GM19324 (cell line): Measurements from ENCODE around the gene UGCG.

Experiments used
- ATAC-seq: cut with Tn5 transposase; IDR thresholded peaks from one replicate; pipeline ENCODE4 v1.9.1; 2021; ENCODE audit warnings: mild to moderate bottlenecking, moderate library complexity; ENCODE audit not compliant: unreplicated experiment, low FRiP score

UGCG gene

DNA sequence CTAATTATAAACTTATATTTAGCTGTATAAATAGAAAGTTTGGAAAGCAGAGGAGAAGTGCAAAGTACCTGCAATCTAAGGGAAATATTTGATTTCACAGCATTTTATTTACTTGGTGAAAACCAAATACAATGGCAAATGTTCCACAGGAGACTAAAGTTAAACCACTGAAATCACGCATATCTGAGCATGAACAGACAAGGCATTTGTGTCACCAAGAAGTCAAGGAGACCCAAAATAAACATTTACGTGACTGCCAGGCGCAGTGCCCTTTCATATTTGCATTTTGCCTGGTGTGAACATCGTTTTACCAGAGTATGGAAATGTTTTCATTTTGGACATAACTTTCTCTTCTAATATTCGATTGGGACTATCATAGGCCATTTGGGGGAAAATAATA is 20.6 kb downstream of the UGCG start:
- peak; percentile 42 for ATAC-seq

DNA sequence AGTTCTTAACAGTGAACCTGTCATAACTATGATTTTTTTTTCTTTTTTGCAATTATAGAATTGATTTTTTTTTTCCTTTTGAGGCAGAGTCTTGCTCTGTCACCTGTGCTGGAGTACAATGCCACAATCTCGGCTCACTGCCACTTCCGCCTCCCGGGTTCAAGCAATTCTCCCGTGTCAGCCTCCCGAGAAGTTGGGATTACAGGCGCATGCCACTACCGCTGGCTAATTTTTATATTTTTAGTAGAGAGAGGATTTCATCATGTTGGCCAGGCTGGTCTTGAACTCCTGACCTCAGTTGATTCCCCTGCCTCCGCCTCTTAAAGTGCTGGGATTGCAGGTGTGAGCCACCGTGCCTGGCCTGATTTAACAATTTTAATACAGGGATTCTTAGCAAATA is 21.4 kb downstream of the UGCG start:
- ATAC-seq: no peak

DNA sequence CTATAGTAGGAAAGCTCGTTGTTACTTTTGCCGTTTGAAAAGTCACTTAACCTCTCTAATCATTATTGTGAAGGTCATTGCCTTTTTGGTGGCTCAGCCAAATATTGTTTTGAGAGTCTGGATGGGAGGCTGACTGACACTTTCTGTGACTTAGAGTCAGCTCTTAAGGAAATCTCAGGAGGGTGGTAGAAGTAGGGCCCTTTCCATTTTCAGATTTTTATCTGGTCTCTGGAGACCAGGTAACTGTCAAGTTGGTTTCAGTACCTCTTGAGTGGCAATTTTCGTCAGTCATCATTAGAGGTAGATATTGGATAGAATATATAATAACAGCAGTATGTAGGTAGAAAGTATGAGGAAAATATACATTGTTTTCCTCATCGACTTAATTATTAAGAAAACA is 23.3 kb downstream of the UGCG start:
- ATAC-seq: no peak

DNA sequence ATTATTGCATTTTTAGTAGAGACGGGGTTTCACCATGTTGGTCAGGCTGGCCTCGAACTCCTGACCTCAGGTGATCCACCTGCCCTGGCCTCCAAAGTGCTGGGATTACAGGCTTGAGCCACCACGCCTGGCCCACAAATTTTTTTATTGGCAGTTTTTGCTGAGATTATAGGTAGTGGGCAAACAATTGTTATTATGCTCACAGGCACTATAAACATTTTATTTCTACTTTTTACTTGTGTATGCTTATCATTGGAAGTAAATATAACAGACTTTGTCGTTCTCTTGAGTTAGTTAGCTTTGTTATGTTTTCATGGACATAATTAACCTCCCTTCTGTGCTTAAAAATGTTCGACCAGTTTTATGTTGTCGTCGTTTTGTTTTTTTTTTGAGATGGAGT is 23.9 kb downstream of the UGCG start:
- ATAC-seq: no peak

DNA sequence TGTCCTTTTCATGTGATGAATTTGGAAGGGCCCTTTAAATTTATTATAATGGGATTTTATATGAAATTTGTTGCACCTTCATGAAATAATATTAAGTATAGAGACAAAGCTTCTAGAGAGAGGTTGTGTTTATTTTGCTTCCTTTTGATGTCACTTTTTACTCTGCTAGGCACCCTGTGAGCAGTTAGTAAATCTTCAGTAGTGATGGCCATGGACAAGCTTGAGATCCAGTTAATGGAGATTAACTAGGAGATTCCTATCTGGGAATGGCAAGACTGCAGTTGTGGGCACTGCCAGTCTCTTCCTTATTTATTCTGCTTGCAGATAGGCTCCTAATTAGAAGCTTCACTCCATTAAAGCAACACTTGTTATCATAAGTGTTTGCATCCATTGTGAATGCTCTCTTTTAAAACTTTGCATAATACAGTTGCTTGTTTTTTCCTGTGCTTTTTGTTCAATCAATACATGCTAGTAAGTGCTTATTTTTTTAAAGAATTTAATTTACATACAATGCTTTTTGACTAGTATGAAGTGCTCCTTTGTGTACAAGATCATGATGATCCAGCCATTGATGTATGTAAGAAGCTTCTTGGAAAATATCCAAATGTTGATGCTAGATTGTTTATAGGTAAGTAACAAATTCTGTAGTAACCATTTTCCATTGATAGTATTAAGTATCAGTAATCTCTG is 25.9 kb downstream of the UGCG start:
- ATAC-seq: no peak

DNA sequence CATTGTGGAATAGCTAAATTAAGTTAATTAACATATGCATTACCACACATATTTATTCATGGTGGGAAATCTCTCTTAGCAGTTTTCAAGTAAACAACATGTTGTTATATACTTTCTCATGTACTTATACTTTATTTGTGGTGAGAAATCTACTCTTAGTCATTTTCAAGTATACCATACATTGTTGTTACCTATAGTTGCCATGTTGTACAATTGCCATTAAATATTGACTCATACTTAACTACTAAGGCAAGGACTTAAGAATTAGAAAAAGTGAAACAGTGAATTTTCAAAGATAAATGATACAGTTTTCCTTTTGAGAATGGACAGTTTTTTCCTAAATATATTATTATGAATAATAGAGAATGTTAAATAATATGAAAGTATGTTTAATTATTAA is 27.7 kb downstream of the UGCG start:
- ATAC-seq: no peak

DNA sequence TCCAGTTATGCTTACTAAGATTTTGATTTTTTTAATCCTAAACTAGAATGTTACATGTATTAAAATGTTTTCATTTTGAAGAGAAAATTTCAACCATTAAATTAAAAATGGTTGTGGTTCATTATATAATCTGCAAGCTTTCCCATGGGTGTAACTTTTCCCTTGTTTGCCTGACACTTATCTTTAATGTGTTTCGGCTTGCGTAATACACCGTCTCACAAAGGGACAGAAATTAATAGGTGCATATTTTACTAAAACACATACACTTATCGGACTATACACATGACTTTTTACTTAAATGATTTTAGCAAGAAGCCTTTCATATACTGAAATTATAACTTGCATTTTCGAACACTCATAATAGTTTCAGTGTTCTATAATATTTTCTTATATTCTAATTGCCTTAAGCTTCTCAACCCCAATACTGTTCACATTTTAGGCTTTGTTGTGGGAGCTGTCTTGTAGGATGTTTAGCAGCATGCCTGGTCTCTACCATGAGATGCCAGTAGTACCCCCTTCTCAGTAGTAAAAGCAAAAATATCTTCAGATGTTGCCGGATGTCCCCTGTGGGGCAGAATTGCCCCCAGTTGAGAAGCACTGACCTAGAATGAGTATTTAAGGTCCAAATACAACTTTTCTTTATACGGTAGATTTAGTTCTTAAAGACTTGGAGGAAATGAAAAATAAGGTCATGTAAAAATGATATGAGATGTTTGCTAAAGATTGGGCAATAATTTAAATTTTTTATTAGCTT is 28.6 kb downstream of the UGCG start:
- no peak for ATAC-seq

DNA sequence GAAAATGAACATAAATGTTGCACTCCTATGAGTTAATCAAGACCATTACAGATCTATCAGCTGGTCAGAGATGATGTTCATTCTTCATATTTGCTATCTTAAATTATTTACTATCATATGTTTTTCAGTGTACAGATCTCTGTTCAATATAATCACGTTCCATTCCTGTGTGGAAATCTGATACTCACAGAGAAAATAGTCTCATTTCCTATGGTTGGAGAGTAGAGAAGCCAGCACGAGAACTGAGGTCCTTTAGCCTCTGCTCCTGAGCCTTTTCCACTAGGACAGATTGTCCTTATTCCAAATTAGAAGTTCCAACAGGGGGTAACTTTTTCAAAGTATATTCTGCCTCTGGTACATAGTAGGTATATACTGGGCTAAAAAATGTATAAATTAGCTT is 29.2 kb downstream of the UGCG start:
- no peak for ATAC-seq

DNA sequence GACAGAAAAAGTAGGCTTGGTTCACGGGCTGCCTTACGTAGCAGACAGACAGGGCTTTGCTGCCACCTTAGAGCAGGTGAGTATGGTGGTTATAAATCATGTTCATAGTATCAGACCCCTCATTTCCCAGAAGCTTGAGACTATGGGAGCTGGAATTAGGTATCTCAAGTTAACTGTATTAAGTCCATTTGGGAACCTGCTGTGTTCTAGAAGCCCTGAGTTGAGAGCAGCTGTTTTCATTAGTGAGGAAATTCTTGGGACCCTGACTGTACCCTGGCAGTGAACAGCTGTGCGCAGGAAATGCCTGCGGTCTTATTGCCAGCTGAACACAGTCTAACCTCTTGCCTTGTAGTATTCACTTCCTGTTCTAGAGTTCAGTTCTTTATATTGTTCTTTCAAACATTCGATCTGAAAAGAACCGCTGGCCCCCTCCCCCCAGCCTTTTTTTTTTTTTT is 29.8 kb downstream of the UGCG start:
- peak; percentile 100 for ATAC-seq

DNA sequence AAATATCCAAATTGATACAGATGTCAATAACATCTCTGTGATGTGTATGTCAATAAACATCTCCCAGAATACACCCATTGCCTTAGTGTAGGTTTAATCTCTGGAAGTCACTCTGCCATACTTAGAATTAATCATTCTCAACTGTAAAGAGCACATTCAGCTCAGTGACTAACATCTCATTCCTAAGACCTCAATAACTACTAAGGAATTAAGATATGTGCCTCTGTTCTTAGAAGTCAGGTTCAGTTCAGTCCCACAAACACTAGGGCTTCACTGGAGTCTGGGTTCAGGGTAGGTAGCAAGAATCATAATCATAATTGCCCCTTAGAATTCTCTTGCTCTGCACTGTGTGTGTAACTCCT is 31.7 kb downstream of the UGCG start:
- no peak for ATAC-seq

DNA sequence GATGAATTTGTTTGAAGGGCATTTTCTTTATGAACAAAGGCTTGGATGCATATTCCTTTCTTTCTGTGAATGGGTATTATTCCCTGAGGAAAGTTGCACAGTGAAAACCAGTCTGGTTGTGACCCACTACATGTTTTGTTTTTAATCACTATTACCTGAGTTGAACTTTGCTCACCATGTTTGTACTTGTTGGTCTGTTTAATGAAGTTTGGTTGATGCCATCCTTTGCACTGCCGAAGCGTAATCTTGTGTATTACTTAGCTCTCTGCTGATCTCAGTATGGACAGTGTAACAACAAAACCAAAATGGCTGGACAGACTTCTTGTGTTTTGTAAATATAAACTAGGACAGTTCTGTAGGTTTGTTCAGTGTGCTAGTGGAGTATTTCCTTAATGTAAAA is 38.1 kb downstream of the UGCG start:
- ATAC-seq: no peak

DNA sequence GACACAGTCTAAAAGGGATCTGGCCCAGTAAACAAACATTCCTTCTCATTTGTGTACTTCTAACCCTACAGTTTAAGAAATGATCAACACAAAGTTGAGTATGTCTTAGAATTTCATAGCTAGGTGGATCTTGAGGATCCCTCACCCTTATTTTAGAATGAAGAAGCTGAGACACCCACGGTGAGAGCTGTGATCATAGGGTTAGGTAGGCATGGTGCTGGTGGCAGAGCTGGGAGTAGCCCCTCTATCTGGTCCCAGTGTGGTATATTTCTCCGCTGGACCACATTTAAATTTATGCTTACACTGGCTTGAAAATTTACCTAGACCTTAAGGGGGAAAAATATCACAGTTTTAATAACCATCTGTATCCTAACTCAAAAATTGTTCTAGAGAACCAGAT is 39.8 kb downstream of the UGCG start:
- ATAC-seq: no peak

DNA sequence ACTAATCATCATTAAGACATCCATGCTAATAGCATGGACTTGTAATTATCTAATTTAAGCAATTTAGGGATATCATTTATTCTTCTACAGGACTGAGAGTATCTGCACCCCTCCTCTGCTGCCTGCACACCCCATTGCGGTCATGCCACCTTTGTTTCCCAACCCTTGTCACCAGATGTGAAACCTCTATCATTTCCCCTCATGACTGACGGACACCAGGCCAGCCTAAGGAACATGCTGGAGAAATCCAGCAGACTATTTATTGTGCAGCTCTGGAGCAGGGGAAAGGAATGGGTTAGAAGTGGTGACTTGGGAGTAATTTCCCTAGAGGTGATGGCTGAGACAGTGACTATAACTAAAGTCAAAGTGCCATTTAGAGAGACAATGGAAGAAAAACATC is 40.7 kb downstream of the UGCG start:
- no peak for ATAC-seq

DNA sequence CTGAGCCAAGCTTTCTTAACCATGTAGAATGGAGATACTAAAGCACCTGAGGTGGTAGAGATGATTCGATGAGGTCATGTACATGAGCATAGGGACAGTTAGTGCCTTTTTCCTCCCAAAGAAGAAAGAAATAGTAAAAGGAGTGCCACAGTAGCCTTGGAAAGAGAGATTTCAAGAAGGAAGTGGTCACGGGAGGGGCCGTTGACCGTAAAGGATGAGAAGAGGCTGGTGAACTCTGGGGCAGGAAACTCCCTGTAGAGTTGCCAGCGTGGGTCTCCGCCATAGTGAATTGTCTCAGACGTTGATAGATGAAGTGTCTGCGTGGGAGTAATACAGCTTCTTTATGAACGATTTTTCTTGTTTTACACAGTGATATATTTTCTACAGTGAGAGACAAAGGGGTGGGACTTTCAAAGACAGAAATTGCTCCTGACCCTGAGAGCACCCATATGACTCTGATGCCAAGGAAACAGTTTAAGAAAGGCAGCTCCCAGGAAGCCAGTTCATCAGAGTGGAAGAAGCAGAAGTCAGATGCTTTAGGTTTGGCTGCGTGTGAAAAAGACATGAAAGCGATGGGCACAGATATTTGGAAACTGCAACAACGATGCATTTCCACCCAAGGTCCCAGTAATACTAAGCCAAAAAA is 41.3 kb downstream of the UGCG start:
- ATAC-seq: no peak

DNA sequence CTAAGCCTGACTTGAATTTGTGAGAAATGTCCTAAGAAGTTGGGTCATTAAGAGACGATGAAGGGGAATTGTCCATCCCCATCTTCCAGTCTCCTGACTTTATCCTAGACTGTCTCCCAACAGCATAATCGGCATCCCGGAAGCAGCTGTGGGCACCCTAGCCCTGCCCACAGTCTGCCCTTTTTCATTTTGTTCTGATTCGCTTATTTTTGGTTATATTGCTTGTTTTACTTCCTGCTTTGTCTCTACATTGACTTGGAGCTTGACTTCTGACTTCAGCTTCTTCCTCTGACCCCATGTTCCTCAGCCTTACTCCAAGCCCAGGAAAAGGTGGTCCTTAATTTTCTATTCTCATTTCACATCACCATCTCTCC is 41.8 kb downstream of the UGCG start:
- no peak for ATAC-seq

DNA sequence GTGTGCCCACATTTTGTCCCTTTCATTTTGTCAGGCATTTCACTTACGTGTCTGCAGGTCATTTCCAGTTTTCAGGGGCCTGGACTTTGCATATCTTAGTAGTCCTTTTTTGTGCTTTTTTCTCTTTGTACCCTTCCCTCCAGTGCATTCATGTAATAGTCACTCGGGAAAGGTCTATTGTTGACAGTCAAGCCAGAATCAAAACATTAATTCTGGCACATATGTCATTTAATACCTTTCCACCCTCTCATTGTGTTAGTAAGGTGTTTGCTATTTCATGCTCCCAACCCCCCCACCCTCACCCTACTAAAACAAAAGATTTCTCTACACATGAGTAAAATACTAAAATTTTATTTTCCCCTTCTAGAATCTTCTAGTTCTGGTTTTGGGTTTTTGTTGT is 42.7 kb downstream of the UGCG start:
- ATAC-seq: no peak

DNA sequence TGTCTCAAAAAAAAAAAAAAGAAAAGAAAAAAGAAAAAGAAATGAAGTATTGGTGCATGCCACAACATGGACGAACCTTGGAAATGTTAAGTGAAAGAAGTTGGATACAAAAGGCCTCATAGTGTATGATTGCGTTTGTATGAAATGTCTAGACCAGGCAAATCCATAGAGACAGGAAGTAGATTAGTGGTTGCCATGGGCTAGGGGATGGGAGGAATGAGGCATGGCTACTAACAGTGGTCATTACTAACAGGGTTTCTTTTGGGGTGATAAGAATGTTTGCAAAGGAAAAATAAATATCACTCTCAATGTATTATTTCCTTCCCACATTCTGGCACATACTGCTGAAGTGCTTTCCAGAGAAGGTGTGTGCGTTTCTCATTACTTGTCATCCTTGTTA is 44.1 kb downstream of the UGCG start:
- no peak for ATAC-seq

DNA sequence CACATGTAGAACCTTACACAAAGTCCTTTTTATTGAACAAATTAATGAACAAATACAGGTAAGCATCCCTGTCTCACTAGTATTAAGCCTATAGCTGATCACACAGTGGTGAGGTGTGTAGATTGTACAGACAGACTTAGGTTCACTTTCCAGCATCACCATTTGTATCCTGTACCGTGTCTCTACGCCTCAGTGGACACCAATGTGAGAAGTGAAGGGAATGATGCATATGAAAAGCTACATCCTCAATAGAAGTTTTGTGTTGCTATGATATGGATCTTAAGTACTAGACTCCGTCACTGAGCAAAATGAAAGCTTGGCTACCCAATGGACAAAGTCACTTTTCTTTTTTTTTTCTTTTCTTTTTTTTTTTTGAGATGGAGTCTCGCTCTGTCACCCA is 46.6 kb downstream of the UGCG start:
- ATAC-seq: no peak

DNA sequence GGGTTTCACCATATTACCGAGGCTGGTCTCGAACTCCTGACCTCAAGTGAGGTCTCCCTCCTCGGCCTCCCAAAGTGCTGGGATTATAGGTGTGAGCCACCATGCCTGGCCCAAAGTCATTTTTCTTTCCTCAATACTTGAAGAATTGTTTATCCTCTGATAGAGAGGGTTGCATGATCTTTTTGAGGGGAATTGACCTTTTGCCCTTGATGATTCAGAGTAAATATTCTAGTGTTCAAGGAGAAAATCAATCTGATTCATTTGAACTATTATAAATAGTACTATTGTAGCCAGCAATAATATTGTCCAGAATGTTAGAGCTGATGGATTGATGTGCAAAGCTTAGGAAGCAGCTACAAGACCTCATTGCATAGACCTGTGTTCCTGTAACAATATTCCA is 47.1 kb downstream of the UGCG start:
- ATAC-seq: no peak

DNA sequence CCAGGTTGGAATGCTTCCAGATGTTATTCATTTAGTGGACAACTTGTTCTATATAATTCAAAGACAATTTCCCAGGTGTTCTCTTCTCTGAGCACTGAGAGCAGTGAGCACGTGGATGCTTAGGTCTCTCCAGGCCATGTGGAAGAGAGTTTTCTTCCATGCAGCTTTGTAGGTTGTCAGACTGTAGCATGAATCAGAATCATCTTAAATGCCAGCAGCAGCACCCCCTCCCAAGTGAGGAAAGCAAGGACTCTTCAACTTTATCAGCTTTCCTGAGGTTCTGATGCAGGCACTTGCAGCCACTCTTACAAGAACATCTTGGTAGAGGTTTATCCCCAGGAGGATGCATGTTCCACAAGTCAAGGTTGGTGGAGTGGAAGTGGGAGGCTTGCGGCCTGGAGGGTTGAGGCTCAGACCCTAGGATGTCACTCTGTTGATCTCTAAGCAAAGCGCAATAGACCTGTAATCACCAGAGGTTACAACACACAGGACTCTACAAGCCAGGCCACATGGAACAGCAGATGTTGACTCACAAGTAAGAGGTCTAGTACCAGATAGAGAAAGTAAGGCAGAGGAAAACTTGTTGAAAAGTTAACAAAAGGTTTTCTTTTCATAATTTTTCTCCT is 47.7 kb downstream of the UGCG start:
- ATAC-seq: peak; percentile 30

DNA sequence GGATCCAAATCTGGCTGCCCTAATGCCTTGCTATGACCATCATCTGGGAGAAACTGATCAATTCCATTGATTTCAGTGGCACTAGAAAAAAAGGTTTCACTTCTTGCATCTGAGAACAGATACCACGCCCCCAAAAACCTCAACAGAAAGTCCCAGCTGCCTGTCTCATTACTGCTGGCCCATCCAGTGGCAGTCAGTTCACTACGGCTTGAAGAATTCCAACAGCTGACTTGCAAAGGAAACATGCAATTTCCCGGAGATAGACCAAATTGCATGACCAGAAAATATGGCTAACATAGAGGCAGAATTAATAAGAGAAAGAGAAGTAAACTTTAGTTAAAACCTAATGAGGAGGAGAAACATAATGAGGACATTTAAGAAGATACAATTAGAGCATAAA is 48.6 kb downstream of the UGCG start:
- peak; percentile 62 for ATAC-seq
